ENCODE data around the gene PPM1H.
"Not testable (repeated sequence)": the region's sequence is repeated elsewhere in the genome, so short reads cannot be mapped to it uniquely, and the experiment has no call there.

PPM1H gene

GRCh38 chr12:62943779-62944395 lies 8.9 kb upstream of the PPM1H start:
- no peak for DNase-seq

GRCh38 chr12:62942316-62942715 lies 7.4 kb upstream of the PPM1H start:
- DNase-seq, result not testable (repeated sequence)

GRCh38 chr12:62934239-62934798 lies 631 bp downstream of the PPM1H start:
- DNase-seq, result no peak

GRCh38 chr12:62933602-62934238 lies 1.2 kb downstream of the PPM1H start:
- no peak for DNase-seq

- DNase-seq, result no peak
Measured at GRCh38 chr12:62933220-62933601, 1.7 kb downstream of the PPM1H start.

GRCh38 chr12:62931477-62931876 lies 3.5 kb downstream of the PPM1H start:
- DNase-seq, result no peak

- no peak for DNase-seq
Measured at GRCh38 chr12:62930546-62931425, 4.2 kb downstream of the PPM1H start.

GRCh38 chr12:62928632-62929031 lies 6.3 kb downstream of the PPM1H start:
- DNase-seq, result no peak

- no peak for DNase-seq
Measured at GRCh38 chr12:62925680-62926079, 9.3 kb downstream of the PPM1H start.

- DNase-seq, result no peak
Measured at GRCh38 chr12:62924084-62924483, 10.9 kb downstream of the PPM1H start.

- DNase-seq, result no peak
Measured at GRCh38 chr12:62922539-62922938, 12.4 kb downstream of the PPM1H start.

- no peak for DNase-seq
Measured at GRCh38 chr12:62919838-62920237, 15.1 kb downstream of the PPM1H start.

GRCh38 chr12:62917926-62918325 lies 17.0 kb downstream of the PPM1H start:
- no peak for DNase-seq

GRCh38 chr12:62916632-62917425 lies 18.1 kb downstream of the PPM1H start:
- no peak for DNase-seq

GRCh38 chr12:62915204-62915529 lies 19.8 kb downstream of the PPM1H start:
- DNase-seq, result no peak

GRCh38 chr12:62914443-62915203 lies 20.3 kb downstream of the PPM1H start:
- DNase-seq, result no peak

GRCh38 chr12:62913380-62913779 lies 21.6 kb downstream of the PPM1H start:
- no peak for DNase-seq

- DNase-seq, result no peak
Measured at GRCh38 chr12:62912644-62913043, 22.3 kb downstream of the PPM1H start.

GRCh38 chr12:62911286-62911685 lies 23.7 kb downstream of the PPM1H start:
- DNase-seq, result no peak

GRCh38 chr12:62910549-62911169 lies 24.3 kb downstream of the PPM1H start:
- DNase-seq, result no peak

- no peak for DNase-seq
Measured at GRCh38 chr12:62909340-62909739, 25.6 kb downstream of the PPM1H start.

GRCh38 chr12:62908674-62909073 lies 26.3 kb downstream of the PPM1H start:
- no peak for DNase-seq

Data from stimulated activated CD4-positive, alpha-beta T cell treated with anti-CD3 and anti-CD28 coated beads, Interleukin-12 subunit alpha, Interleukin-12 subunit beta, amount 100 ng/mL, for 4 hours (primary cell).